Fibroblast of mammary gland (primary cell): ENCODE data around the gene CDH5.

Experiments
- DNase-seq: peaks from one replicate; pipeline ENCODE4 v3.0.0-alpha.2; 2010; ENCODE audit warnings: low read depth
- H3K4me3 ChIP-seq: 2 replicates; pipeline ENCODE4 v1.5.1; 2011; ENCODE audit warnings: low read depth, mild to moderate bottlenecking, low read length, moderate library complexity; ENCODE audit not compliant: control insufficient read depth
- CTCF ChIP-seq: conservative IDR thresholded peaks from 2 replicates; pipeline ENCODE4 v1.5.1; 2011; ENCODE audit warnings: low read depth, low read length, inconsistent platforms; ENCODE audit not compliant: control insufficient read depth, insufficient read depth

The CDH5 gene

GRCh38 chr16:66365651-66366050 is 840 bp upstream of the CDH5 start:
- no peak overlapping the region for H3K4me3 ChIP-seq
- TF ChIP-seq CTCF, result no peak
- DNase-seq, result peak; percentile 69

- H3K4me3 ChIP-seq, result no peak overlapping the region
- TF ChIP-seq CTCF, result no peak
- DNase-seq, result no peak
Measured at GRCh38 chr16:66367968-66368891, 1.7 kb downstream of the CDH5 start.

GRCh38 chr16:66369055-66369592 is 2.6 kb downstream of the CDH5 start:
- DNase-seq, result no peak
- no peak for TF ChIP-seq CTCF
- H3K4me3 ChIP-seq, result no peak overlapping the region

GRCh38 chr16:66370786-66371684 is 4.5 kb downstream of the CDH5 start:
- TF ChIP-seq CTCF, result no peak
- H3K4me3 ChIP-seq, result no peak overlapping the region
- no peak for DNase-seq

GRCh38 chr16:66372078-66372897 is 5.8 kb downstream of the CDH5 start:
- H3K4me3 ChIP-seq, result no peak overlapping the region
- no peak for TF ChIP-seq CTCF
- DNase-seq, result no peak

GRCh38 chr16:66372898-66373155 is 6.3 kb downstream of the CDH5 start:
- TF ChIP-seq CTCF, result no peak
- no peak overlapping the region for H3K4me3 ChIP-seq
- no peak for DNase-seq
